Endothelial cell of umbilical vein (primary cell): ENCODE results near the gene YIPF1. TPM values are rescaled to one million over a fixed set of nuclear protein-coding genes. Genes with fewer than 3 reads are reported as not detected.

Source experiments
- BruUV-seq: library from RNA; stranded (reverse); fragments of 400-500 nt; replicated peaks from 2 replicates; lab custom pipeline; 2021; lab: Mats Ljungman, UMichigan
- CTCF ChIA-PET: fragments of 300-600, 350-600 bp; sonication (Branson Sonifier 250); formaldehyde crosslinking; loops from one replicate; lab custom pipeline; 2021; ENCODE audit warnings: antibody characterized with exemption, inconsistent platforms; lab: Charles Lee
- POLR2A ChIA-PET: fragments of 300-600, 350-600 bp; sonication (Branson Sonifier 250); formaldehyde crosslinking; loops from one replicate; lab custom pipeline; 2021; ENCODE audit warnings: antibody characterized with exemption, inconsistent platforms; lab: Charles Lee
- DNase-seq: peaks from one replicate; pipeline ENCODE4 v3.0.0-alpha.2; 2011; ENCODE audit warnings: low read depth, low spot score
- FAIRE-seq: peaks from 2 replicates; lab custom pipeline; 2011; peaks lifted over from hg19 to GRCh38; lab: Jason Lieb, UNC
- H2AFZ ChIP-seq: 2 replicates; pipeline ENCODE4 v1.6.0; 2012; ENCODE audit warnings: low read depth, low read length, control low read depth, inconsistent platforms
- H3K27ac ChIP-seq: 2 replicates; pipeline ENCODE4 v1.5.1; 2011; ENCODE audit warnings: low read depth, mild to moderate bottlenecking, control low read depth, low read length, moderate library complexity; ENCODE audit not compliant: insufficient read depth
- H3K27me3 ChIP-seq, 2 experiments: 2 replicates each; pipeline versions ENCODE4 v1.6.0 to v1.6.1; 2011; ENCODE audit warnings: low read length in 2 of 2, mixed read lengths in 1 of 2; ENCODE audit not compliant: control insufficient read depth in 2 of 2, insufficient read depth in 2 of 2
- H3K36me3 ChIP-seq, 2 experiments: 2 replicates in 1 of 2; 3 replicates in 1 of 2; pipeline ENCODE4 v1.5.1; 2011; ENCODE audit warnings: low read length in 2 of 2, mild to moderate bottlenecking in 1 of 2, moderate library complexity in 1 of 2; ENCODE audit not compliant: control insufficient read depth in 2 of 2, insufficient read depth in 2 of 2; ENCODE audit errors: extremely low read depth in 1 of 2
- H3K4me1 ChIP-seq: 3 replicates; pipeline ENCODE4 v1.5.1; 2011; ENCODE audit warnings: mild to moderate bottlenecking, low read length; ENCODE audit not compliant: control insufficient read depth, insufficient read depth; ENCODE audit errors: extremely low read depth
- H3K4me2 ChIP-seq: 2 replicates; pipeline ENCODE4 v1.6.1; 2011; ENCODE audit warnings: low read length, control low read depth, mixed read lengths; ENCODE audit not compliant: insufficient read depth
- H3K4me3 ChIP-seq, 3 experiments: fragments of 200-600 bp in 1 of 3; sonication (generic), shearing (Covaris generic) in 1 of 3; replicated peaks in 1 of 3; 2 replicates each; pipeline ENCODE4 v1.5.1; 2011 to 2016; ENCODE audit warnings: control low read depth in 3 of 3, low read length in 3 of 3, mild to moderate bottlenecking in 2 of 3, inconsistent platforms in 1 of 3, low read depth in 1 of 3, moderate library complexity in 1 of 3; ENCODE audit not compliant: insufficient read depth in 1 of 3
- H3K79me2 ChIP-seq: 2 replicates; pipeline ENCODE4 v1.6.0; 2012; ENCODE audit warnings: low read length, inconsistent platforms; ENCODE audit not compliant: control insufficient read depth, insufficient read depth
- H3K9ac ChIP-seq: replicated peaks from 2 replicates; pipeline ENCODE3; 2011; ENCODE audit warnings: low read length, control low read depth; ENCODE audit not compliant: insufficient read depth; ENCODE audit errors: extremely low read depth
- H3K9me1 ChIP-seq: replicated peaks from 3 replicates; pipeline ENCODE4 v1.6.0; 2011; ENCODE audit warnings: mild to moderate bottlenecking, low read length; ENCODE audit not compliant: control insufficient read depth, insufficient read depth; ENCODE audit errors: extremely low read depth
- H3K9me3 ChIP-seq: replicated peaks from 2 replicates; pipeline ENCODE4 v1.5.1; 2012; ENCODE audit warnings: low read length, inconsistent platforms; ENCODE audit not compliant: control insufficient read depth, insufficient read depth
- H4K20me1 ChIP-seq: replicated peaks from 2 replicates; pipeline ENCODE3; 2011; ENCODE audit warnings: mild to moderate bottlenecking, low read length; ENCODE audit not compliant: control insufficient read depth, insufficient read depth; ENCODE audit errors: extremely low read depth
- EZH2 ChIP-seq: IDR thresholded peaks from 2 replicates; pipeline ENCODE4 v1.6.1; 2012; ENCODE audit warnings: borderline replicate concordance, low read depth, mild to moderate bottlenecking, moderate library complexity, low read length, inconsistent platforms; ENCODE audit not compliant: severe bottlenecking
- FOS ChIP-seq: IDR thresholded peaks from 2 replicates; pipeline ENCODE4 v1.6.1; 2011; ENCODE audit warnings: mild to moderate bottlenecking, low read length, moderate library complexity, borderline replicate concordance; ENCODE audit not compliant: insufficient read depth
- GATA2 ChIP-seq: IDR thresholded peaks from 2 replicates; pipeline ENCODE4 v1.7.0; 2011; ENCODE audit warnings: low read depth, mild to moderate bottlenecking, moderate library complexity, mixed read lengths, low read length; ENCODE audit not compliant: insufficient read length, insufficient read depth
- JUN ChIP-seq: IDR thresholded peaks from 2 replicates; pipeline ENCODE4 v1.6.1; 2011; ENCODE audit warnings: borderline replicate concordance, low read depth; ENCODE audit not compliant: insufficient read length, insufficient read depth
- MAX ChIP-seq: IDR thresholded peaks from 2 replicates; pipeline ENCODE4 v1.6.1; 2011; ENCODE audit not compliant: insufficient read depth, insufficient read length
- dilution Hi-C: fragments of 300-500 bp; cut with MboI; formaldehyde crosslinking; loops from one replicate; pipeline ENCODE4 v1.15.0; 2019; ENCODE audit warnings: low sequenced_read_pairs; ENCODE audit not compliant: extremely low pct_ligation_motif_present
- intact Hi-C: fragments of 100-400 bp; cut with micrococcal nuclease; formaldehyde crosslinking; loops from one replicate; pipeline ENCODE4 v1.10.0; 2022
- polyA plus RNA-seq, 4 experiments: library from polyadenylated mRNA; depleted of rRNA in 3 of 4; stranded (reverse) in 3 of 4; unstranded in 1 of 4; fragments of >200 nt; gene quantifications; 2 replicates each; pipeline versions ENCODE4 v1.2.1 to v1.2.3, GENCODE V29; 2011 to 2012; ENCODE audit warnings: missing spikeins in 1 of 4
- total RNA-seq: library from RNA; stranded (reverse); gene quantifications from 2 replicates; pipeline ENCODE4 v1.2.3, GENCODE V29; 2021
- TF ChIP-seq, protein P1 (sequence below), 2 donors: IDR thresholded peaks; 1 replicate in 1 of 2; 2 replicates in 1 of 2; pipeline ENCODE4 v1.5.1; 2011; ENCODE audit warnings: low read length in 2 of 2, mild to moderate bottlenecking in 2 of 2, moderate library complexity in 2 of 2, control low read depth in 1 of 2, inconsistent platforms in 1 of 2, low read depth in 1 of 2; ENCODE audit not compliant: insufficient read depth in 1 of 2; ENCODE audit errors: extremely low read depth in 1 of 2

The YIPF1 gene
- total and polyA plus RNA-seq, 2 donors (not counting 3 experiments of a cell fraction or from before 2014, with no cell fraction given): 14.8 to 26.2 TPM

DNA sequence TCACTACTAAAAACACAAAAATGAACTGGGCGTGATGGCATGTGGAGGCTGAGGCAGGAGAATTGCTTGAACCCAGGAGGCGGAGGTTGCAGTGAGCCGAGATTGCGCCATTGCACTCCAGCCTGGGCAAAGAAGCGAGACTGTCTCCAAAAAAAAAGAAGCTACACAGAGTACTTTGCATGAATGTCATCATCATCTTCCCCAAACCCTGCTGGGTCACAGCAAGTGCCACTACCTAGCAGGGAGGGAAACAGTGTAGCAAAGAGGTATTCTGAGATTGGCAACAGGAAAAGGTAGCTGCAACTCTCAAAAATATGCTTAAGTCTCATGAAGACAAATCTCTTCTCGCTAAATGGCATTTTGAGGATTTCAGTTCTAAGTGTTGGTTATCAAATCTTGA lies 64.3 kb downstream of the YIPF1 start:
- no peaks in the 10 kb centered on the region for H4K20me1 ChIP-seq
- no peaks in the 10 kb centered on the region for H3K9me1 ChIP-seq
- H3K4me3 ChIP-seq: no peak overlapping the region
- TF ChIP-seq EZH2 (no peak), JUN (no peak), MAX (no peak), FOS (no peak), GATA2 (no peak)
- TF ChIP-seq, protein P1, sequence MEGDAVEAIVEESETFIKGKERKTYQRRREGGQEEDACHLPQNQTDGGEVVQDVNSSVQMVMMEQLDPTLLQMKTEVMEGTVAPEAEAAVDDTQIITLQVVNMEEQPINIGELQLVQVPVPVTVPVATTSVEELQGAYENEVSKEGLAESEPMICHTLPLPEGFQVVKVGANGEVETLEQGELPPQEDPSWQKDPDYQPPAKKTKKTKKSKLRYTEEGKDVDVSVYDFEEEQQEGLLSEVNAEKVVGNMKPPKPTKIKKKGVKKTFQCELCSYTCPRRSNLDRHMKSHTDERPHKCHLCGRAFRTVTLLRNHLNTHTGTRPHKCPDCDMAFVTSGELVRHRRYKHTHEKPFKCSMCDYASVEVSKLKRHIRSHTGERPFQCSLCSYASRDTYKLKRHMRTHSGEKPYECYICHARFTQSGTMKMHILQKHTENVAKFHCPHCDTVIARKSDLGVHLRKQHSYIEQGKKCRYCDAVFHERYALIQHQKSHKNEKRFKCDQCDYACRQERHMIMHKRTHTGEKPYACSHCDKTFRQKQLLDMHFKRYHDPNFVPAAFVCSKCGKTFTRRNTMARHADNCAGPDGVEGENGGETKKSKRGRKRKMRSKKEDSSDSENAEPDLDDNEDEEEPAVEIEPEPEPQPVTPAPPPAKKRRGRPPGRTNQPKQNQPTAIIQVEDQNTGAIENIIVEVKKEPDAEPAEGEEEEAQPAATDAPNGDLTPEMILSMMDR (IDR thresholded peaks at IDR 0.05; ENCODE audit: extremely low read depth in 1 of 2, insufficient read depth in 1 of 2, low read depth in 1 of 2, low read length in 2 of 2): no peak
- H3K9me3 ChIP-seq: no peaks in the 10 kb centered on the region
- H3K4me1 ChIP-seq: no peaks in the 10 kb centered on the region
- H3K36me3 ChIP-seq: peaks cover 0 to 2% of the 10 kb centered on the region in 2 experiments
- peaks cover 5% of the 10 kb centered on the region for H3K79me2 ChIP-seq
- BruUV-seq: no TSS peak
- H3K27me3 ChIP-seq: no peaks in the 10 kb centered on the region
- POLR2A ChIA-PET: no interaction called here
- H3K9ac ChIP-seq: no peak overlapping the region
- no peak overlapping the region for H3K4me2 ChIP-seq
- no peak overlapping the region for H3K27ac ChIP-seq
- intact Hi-C loops: no loop called here
- FAIRE-seq (no peak), DNase-seq (no peak)
- H2AFZ ChIP-seq: no peak overlapping the region
- CTCF ChIA-PET: interaction anchor here (1.8 to 2.5 kb wide), 2 partner anchors 110 to 340 kb away, joined by 7 to 12 read pairs; no protein-coding TSS in a partner anchor
- dilution Hi-C loops: no loop called here
